ENCODE measurements around the gene ANKRD2. TPM values are rescaled to one million over a fixed set of nuclear protein-coding genes. Genes with fewer than 3 reads are reported as not detected.

Gene ANKRD2
- total RNA-seq, 3 donors from 2014 or later: 0.29 to 0.75 (median 0.35) TPM

DNA sequence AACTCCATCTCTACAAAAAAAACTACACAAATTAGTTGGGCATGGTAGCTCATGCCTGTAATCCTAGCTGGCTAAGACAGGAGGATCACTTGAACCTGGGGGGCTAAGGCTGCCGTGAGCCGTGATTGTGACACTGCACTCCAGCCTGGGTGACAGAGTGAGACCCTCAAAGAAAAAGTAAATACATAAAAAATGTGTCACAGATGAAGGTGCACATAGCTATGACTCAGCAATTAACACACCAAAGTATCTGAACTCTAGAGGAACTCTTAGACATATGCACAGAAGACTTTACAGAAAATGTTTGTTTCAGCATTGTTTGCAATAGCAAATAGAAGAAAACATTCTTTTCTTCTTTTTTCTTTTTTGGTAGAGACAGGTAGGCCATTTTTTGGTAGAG is 25.2 kb downstream of the ANKRD2 start:
- intact Hi-C loops (cut with DNase I, micrococcal nuclease): no loop called here
- H3K4me1 ChIP-seq (ENCODE audit: low read depth): no peaks in the 10 kb centered on the region
- H3K4me3 ChIP-seq: no peak overlapping the region
- DNase-seq: no peak
- H3K36me3 ChIP-seq (ENCODE audit: low read depth): no peaks in the 10 kb centered on the region
- TF ChIP-seq, protein P1, sequence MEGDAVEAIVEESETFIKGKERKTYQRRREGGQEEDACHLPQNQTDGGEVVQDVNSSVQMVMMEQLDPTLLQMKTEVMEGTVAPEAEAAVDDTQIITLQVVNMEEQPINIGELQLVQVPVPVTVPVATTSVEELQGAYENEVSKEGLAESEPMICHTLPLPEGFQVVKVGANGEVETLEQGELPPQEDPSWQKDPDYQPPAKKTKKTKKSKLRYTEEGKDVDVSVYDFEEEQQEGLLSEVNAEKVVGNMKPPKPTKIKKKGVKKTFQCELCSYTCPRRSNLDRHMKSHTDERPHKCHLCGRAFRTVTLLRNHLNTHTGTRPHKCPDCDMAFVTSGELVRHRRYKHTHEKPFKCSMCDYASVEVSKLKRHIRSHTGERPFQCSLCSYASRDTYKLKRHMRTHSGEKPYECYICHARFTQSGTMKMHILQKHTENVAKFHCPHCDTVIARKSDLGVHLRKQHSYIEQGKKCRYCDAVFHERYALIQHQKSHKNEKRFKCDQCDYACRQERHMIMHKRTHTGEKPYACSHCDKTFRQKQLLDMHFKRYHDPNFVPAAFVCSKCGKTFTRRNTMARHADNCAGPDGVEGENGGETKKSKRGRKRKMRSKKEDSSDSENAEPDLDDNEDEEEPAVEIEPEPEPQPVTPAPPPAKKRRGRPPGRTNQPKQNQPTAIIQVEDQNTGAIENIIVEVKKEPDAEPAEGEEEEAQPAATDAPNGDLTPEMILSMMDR (IDR thresholded peaks at IDR 0.05): no peak
- no peaks in the 10 kb centered on the region for H3K9me3 ChIP-seq
- ATAC-seq: no peak

DNA sequence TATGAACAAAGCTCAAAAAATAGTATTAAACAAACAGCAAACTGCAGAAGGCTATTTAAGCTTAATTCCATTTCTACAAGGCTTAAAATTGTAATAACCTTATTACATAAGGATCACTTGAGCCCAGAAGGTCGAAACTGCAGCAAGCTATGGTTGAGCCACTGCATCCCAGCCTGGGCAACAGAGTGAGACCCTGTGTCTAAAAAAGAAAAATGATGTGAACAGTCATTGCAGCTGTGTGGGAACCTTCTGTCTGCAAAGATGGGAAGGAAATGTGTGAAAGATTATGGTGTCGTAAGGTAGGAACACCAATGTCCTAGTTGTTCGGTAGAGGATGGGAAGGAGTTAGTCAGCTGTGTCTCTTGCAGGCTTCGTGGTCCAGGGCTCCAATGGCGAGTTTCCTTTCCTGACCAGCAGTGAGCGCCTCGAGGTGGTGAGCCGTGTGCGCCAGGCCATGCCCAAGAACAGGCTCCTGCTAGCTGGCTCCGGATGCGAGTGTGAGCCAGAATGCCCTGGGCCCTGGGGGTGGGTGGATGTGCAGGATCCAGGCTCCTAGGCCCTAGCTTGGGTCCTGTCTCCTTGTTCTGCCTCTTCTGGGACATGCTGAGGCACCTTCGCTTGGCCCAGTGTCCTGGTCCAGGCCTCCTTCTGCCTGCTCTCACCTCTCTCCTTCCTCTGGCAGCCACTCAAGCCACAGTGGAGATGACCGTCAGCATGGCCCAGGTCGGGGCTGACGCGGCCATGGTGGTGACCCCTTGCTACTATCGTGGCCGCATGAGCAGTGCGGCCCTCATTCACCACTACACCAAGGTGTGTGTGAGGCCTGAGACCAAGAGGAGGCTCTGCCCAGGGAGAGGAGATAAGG is 26.1 kb downstream of the ANKRD2 start:
- Histone ChIP-seq H3K9me3 (no peaks in the 10 kb centered on the region), H3K36me3 (ENCODE audit: low read depth) (no peaks in the 10 kb centered on the region), H3K4me3 (no peak overlapping the region), H3K4me1 (ENCODE audit: low read depth) (no peaks in the 10 kb centered on the region)
- intact Hi-C loops (cut with DNase I, micrococcal nuclease): no loop called here
- ATAC-seq (no peak), DNase-seq (no peak)
- TF ChIP-seq, protein P1 (IDR thresholded peaks at IDR 0.05): no peak

DNA sequence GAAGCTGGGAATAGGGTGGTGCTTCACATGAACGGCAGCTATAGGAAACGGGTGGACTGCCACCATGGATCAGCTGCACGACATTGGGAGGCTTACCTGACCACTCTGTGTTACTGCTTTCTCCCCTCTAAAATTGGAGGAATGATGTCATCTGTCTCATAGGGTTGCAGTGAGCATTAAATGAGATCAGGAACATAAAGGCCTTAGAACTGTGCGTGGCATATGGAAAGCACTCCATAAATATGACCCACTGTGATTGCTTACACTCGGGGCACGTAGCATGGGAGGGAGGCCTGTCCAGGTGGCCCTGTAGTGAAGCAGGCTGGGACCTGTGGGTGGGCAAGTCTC is 26.7 kb downstream of the ANKRD2 start:
- ATAC-seq (no peak), DNase-seq (no peak)
- H3K36me3 ChIP-seq (ENCODE audit: low read depth): no peaks in the 10 kb centered on the region
- intact Hi-C loops (cut with DNase I, micrococcal nuclease): no loop called here
- TF ChIP-seq, protein P1 (IDR thresholded peaks at IDR 0.05): no peak
- no peaks in the 10 kb centered on the region for H3K4me1 ChIP-seq (ENCODE audit: low read depth)
- no peaks in the 10 kb centered on the region for H3K9me3 ChIP-seq
- no peak overlapping the region for H3K4me3 ChIP-seq

DNA sequence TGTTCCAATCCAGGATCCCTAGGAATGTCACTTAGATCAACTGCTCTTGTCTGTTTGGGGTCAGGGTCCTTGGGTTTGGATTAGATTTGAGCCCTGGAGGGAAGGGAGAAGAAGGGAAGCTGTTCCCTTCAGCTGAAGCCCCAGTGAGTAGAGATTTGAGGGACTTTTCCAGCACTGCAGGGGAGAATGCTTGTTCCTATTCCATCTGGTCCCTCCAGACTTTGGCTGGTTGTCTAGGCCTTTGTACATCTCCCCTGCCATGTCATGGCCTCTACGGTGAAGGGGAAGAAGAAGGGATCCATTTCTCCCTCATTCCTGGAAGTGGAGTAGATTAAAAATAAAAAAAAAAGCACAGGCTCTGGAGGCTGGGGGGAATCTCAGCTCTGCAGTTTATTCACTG is 28.0 kb downstream of the ANKRD2 start:
- intact Hi-C loops (cut with DNase I, micrococcal nuclease): no loop called here
- TF ChIP-seq, protein P1 (IDR thresholded peaks at IDR 0.05): no peak
- no peaks in the 10 kb centered on the region for H3K36me3 ChIP-seq (ENCODE audit: low read depth)
- no peak for DNase-seq
- no peaks in the 10 kb centered on the region for H3K4me1 ChIP-seq (ENCODE audit: low read depth)
- no peak overlapping the region for H3K4me3 ChIP-seq
- H3K9me3 ChIP-seq: no peaks in the 10 kb centered on the region
- ATAC-seq: no peak

DNA sequence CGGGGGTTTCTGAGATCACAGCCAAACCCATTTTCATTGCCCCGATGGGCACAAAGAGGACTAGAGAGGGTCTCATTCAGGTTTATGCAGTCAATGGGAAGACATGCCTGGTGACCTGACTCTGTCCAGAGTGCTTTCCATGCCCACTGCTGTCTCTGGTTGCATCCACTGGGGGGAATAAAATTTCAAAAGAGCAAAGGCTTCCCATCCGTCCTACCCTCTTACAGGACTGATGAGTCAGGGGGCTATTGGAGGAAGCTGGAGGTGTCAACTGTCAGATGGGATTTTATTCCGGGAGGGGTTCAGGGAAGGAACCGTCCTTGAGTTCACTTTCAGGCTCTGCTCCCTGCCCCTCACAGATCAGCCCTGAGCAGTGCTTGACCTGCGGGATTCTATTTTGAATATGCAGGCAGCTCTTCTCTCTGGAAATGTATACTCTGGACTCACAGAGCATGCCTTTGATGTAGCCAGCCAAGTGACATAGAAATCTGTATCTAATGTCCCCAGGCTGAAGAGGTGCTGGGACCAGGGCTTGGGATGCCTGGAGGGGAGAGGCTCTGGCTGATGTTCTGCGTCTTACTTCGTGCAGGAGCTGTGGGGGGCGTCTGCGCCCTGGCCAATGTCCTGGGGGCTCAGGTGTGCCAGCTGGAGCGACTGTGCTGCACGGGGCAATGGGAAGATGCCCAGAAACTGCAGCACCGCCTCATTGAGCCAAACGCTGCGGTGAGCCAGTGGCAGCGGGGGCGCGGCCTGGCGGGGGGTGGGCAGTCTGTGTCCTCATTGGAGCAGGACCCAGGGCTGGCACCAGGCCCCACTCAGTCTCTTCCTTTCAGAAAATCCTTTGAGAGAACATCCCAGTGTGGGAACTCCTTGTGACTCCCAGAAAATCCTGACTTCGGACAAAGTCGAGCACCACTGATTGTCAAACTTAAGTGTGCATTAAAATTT is 29.0 kb downstream of the ANKRD2 start:
- ATAC-seq (no peak), DNase-seq (no peak)
- TF ChIP-seq, protein P1 (IDR thresholded peaks at IDR 0.05): no peak
- H3K9me3 ChIP-seq: no peaks in the 10 kb centered on the region
- H3K36me3 ChIP-seq (ENCODE audit: low read depth): no peaks in the 10 kb centered on the region
- H3K4me3 ChIP-seq: no peak overlapping the region
- intact Hi-C loops (cut with DNase I, micrococcal nuclease): no loop called here
- no peaks in the 10 kb centered on the region for H3K4me1 ChIP-seq (ENCODE audit: low read depth)

Measured in mucosa of descending colon (tissue), 3 donors.